T-cell (primary cell): ENCODE data around the gene APOBEC2. TPM values are rescaled to one million over a fixed set of nuclear protein-coding genes. Genes with fewer than 3 reads are reported as not detected.

Experiments
- ATAC-seq, 4 experiments: fragments of 200-7000 bp in 3 of 4; fragments of 150-1000 bp in 1 of 4; cut with Tn5 transposase; replicated peaks in 1 of 4; 1 replicate in 3 of 4; 2 replicates in 1 of 4; pipeline ENCODE4 v1.10.0; 2021; ENCODE audit warnings: moderate library complexity in 3 of 4, mild to moderate bottlenecking in 2 of 4, moderate number of reproducible peaks in 1 of 4
- CTCF ChIA-PET, 2 donors: fragments of 300-600 bp; sonication (Branson Sonifier 250); formaldehyde crosslinking; loops; one replicate each; lab custom pipeline; 2022; ENCODE audit warnings: antibody characterized with exemption in 2 of 2; lab: Charles Lee
- POLR2A ChIA-PET, 2 donors: fragments of 300-600 bp; sonication (Branson Sonifier 250); formaldehyde crosslinking; loops; one replicate each; lab custom pipeline; 2022; ENCODE audit warnings: antibody characterized with exemption in 2 of 2; lab: Charles Lee
- DNase-seq, 35 experiments: peaks; one replicate each; pipeline versions ENCODE4 v3.0.0 to v3.0.0-alpha.2; 2013 to 2023
- H3K27ac ChIP-seq: one replicate; pipeline ENCODE4 v1.5.1; 2013; ENCODE audit warnings: low read length
- H3K27me3 ChIP-seq, 2 experiments: replicated peaks in 1 of 2; 1 replicate in 1 of 2; 2 replicates in 1 of 2; pipeline versions ENCODE4 v1.6.1 to v1.7.0; 2013; ENCODE audit warnings: low read length in 1 of 2, mixed read lengths in 1 of 2; ENCODE audit not compliant: control insufficient read depth in 2 of 2, insufficient read depth in 2 of 2; ENCODE audit errors: extremely low read depth in 1 of 2
- H3K36me3 ChIP-seq, 2 donors: 1 replicate in 1 of 2; 2 replicates in 1 of 2; pipeline versions ENCODE4 v1.6.1 to v1.7.0; 2013; ENCODE audit warnings: low read length in 1 of 2; ENCODE audit not compliant: control insufficient read depth in 2 of 2, insufficient read depth in 1 of 2; ENCODE audit errors: extremely low read depth in 1 of 2
- H3K4me1 ChIP-seq, 2 experiments: 1 replicate in 1 of 2; 2 replicates in 1 of 2; pipeline versions ENCODE4 v1.6.1 to v1.7.0; 2013; ENCODE audit warnings: low read length in 2 of 2, mixed read lengths in 1 of 2; ENCODE audit not compliant: insufficient read depth in 2 of 2, control insufficient read depth in 1 of 2; ENCODE audit errors: extremely low read depth in 1 of 2
- H3K4me3 ChIP-seq, 2 donors: 1 replicate in 1 of 2; 2 replicates in 1 of 2; pipeline versions ENCODE4 v1.5.1 to v1.7.0; 2013; ENCODE audit warnings: mild to moderate bottlenecking in 2 of 2, low read length in 1 of 2, moderate library complexity in 1 of 2; ENCODE audit not compliant: control insufficient read depth in 1 of 2; ENCODE audit errors: extremely low read depth in 1 of 2
- H3K9me3 ChIP-seq: 2 replicates; pipeline ENCODE4 v1.7.0; 2013
- H3K27ac Mint-ChIP-seq, 2 donors: one replicate each; pipeline ENCODE4 v1.8.0; 2020 to 2021; ENCODE audit warnings: mild to moderate bottlenecking in 2 of 2, mixed read lengths in 2 of 2
- H3K27me3 Mint-ChIP-seq, 2 donors: one replicate each; pipeline ENCODE4 v1.8.0; 2021 to 2022; ENCODE audit warnings: mixed read lengths in 2 of 2
- H3K36me3 Mint-ChIP-seq: one replicate; pipeline ENCODE4 v1.8.0; 2021; ENCODE audit warnings: mixed read lengths
- H3K4me1 Mint-ChIP-seq, 3 donors: one replicate each; pipeline ENCODE4 v1.8.0; 2020 to 2022; ENCODE audit warnings: mixed read lengths in 3 of 3, mild to moderate bottlenecking in 1 of 3
- H3K4me3 Mint-ChIP-seq, 3 donors: one replicate each; pipeline ENCODE4 v1.8.0; 2020 to 2022; ENCODE audit warnings: mild to moderate bottlenecking in 3 of 3, mixed read lengths in 3 of 3, moderate library complexity in 3 of 3
- H3K9me3 Mint-ChIP-seq, 3 donors: one replicate each; pipeline ENCODE4 v1.8.0; 2020 to 2022; ENCODE audit warnings: mixed read lengths in 3 of 3
- WGBS: methylation state at CpG from one replicate; pipeline ENCODE4 v1.1.5; 2013; ENCODE audit warnings: missing lambda C conversion rate; ENCODE audit not compliant: insufficient coverage; 5-methylcytosine and 5-hydroxymethylcytosine counted together
- total RNA-seq, 35 experiments: library from RNA in 6 of 35; stranded (reverse) in 6 of 35; fragments of 120-200 nt in 1 of 35; gene quantifications; one replicate each; pipeline versions ENCODE4 v1.2.1 to v1.2.4 and lab custom pipeline; 2013 to 2026

Gene APOBEC2
- total RNA-seq, 5 donors from 2014 or later (not counting 1 experiment from before 2014, with no cell fraction given), result not detected

DNA sequence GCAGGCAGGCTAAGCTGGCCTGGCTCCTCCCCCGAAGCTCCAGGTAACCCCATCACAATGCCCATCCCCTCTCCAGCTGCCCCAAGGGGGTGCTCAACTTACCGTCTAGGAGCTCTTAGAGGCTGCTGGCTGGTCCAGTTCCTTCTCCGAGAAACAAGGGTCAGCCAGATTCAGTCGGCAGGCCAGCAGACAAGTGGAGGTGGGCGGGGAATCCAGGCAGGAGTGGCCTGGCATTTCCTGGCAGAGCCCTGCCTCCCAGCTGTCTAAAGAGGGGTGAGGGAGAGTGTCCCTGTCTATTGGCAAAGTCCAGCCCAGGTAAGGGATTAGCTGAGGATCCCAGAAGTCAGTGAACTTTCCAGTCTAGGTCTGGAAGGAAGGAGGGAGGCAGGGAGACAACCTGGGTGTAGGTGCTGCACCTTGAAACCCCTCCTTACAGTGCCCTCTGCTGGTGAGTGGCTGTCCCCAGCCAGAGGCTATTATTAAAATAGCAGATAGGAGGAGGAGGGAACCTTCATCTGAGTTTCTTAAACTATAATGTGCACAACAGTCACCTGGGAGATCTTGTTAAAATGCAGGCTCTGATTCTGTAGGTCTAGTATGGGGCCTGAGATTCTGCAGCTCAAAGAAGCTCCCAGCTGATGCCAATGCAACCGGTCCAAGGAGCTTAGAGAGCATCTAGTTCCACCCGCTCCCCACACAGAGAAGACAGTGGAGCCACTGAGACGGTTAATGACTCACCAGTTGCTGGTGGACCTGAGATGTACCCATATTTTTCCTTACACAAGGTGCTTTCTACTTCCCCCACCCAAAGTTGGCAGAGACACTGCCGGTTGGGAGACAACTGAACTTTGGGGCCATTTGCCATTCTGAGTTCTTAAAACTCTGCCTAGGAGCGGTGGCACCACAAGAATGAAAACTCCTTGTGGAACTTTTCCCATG lies 13.7 kb upstream of the APOBEC2 start, which contains the start of gene UNC5CL:
Gene UNC5CL (minus strand): TSS at position 162 of the 939 bp plus-strand sequence. CDS start 4,147 bp downstream, outside the sequence.
- CTCF ChIA-PET, result interaction anchor here (0.6 to 2.0 kb wide), 3 partner anchors 11 to 1174 kb away, joined by 3 to 7 read pairs (median 3); no protein-coding TSS in a partner anchor
- H3K4me1 ChIP-seq, result no peaks in the 10 kb centered on the region
- ATAC-seq, result peak; percentile 55 to 74 (median 65)
- 76% methylated on average over 9 of the region's 10 CpGs for WGBS
- peak in 30 of 35 experiments; percentile 12 to 68 (median 44) for DNase-seq
- no peak within 1 kb of the TSS for H3K27ac ChIP-seq
- Mint-ChIP-seq H3K9me3 (no peaks in the 10 kb centered on the region), H3K27me3 (no peaks in the 10 kb centered on the region), H3K4me3 (no peak within 1 kb of the TSS), H3K4me1 (no peaks in the 10 kb centered on the region), H3K27ac (no peak within 1 kb of the TSS), H3K36me3 (peaks cover 11% of the 10 kb centered on the region)
- H3K4me3 ChIP-seq, result no peak within 1 kb of the TSS
- H3K9me3 ChIP-seq, result no peaks in the 10 kb centered on the region
- POLR2A ChIA-PET, result no interaction called here
- H3K36me3 ChIP-seq, result peaks cover 0 to 3% of the 10 kb centered on the region in 2 donors
- no peaks in the 10 kb centered on the region for H3K27me3 ChIP-seq

DNA sequence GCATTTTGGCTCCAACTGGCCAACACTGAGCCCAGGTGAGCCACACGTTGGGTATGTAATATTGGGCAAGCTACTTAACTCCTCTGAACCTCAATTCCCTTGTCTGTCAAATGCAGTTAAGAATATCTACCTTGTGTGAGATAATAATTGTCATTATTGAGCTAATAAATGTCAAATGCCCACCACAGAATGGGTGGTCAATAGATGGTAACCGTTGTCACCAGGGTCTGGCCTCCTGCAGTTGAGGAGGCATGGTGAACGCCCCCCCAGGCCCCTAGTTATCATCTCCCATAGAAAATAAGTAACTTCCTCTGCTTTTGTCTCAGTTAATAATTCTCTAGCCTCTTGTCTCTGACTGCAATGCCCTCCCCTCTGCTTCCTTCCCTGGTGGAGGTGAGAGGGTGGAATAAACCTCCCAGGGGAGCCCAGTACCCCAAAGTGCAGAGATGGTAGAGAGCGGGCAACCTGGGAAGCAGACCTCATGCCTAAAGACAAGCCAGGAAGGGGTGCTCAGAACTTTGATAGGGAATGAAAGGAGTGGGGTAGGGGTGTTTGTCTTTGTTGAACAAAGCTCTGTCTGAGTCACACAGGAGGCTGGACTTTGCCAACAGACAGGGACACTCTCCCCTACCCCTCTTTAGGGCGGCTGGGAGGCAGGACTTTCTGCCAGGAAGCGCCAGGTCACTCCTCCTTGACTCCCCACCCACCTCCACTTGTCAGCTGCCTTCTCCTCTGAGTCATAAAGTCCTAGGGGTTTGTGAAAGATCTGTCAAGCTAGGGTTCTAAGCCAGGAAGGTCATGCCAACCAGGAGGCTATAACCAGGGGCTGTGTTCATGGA lies 12.7 kb upstream of the APOBEC2 start:
- no peaks in the 10 kb centered on the region for H3K9me3 Mint-ChIP-seq

GRCh38 chr6:41040940-41041536 lies 12.0 kb upstream of the APOBEC2 start:
- ATAC-seq (no peak), DNase-seq (no peak)
- H3K4me1 Mint-ChIP-seq, result no peaks in the 10 kb centered on the region
- Histone ChIP-seq H3K36me3 (peaks cover 0 to 3% of the 10 kb centered on the region in 2 donors), H3K27me3 (no peaks in the 10 kb centered on the region), H3K27ac (no peak overlapping the region), H3K9me3 (no peaks in the 10 kb centered on the region), H3K4me3 (no peak overlapping the region), H3K4me1 (no peaks in the 10 kb centered on the region)
- H3K27ac Mint-ChIP-seq, result no peak overlapping the region
- H3K9me3 Mint-ChIP-seq, result no peaks in the 10 kb centered on the region
- CTCF ChIA-PET, result interaction anchor here (0.6 to 2.0 kb wide), 5 partner anchors 13 to 163 kb away, joined by 3 to 7 read pairs (median 5); no protein-coding TSS in a partner anchor
- H3K36me3 Mint-ChIP-seq, result peaks cover 11% of the 10 kb centered on the region
- no peak overlapping the region for H3K4me3 Mint-ChIP-seq
- WGBS, result no CpG with 5 or more reads among the region's 1 CpG
- no peaks in the 10 kb centered on the region for H3K27me3 Mint-ChIP-seq
- POLR2A ChIA-PET, result no interaction called here

More for the DNA sequence above, 12.7 kb upstream of the APOBEC2 start:
- H3K36me3 Mint-ChIP-seq, result peaks cover 10% of the 10 kb centered on the region
- no peaks in the 10 kb centered on the region for H3K9me3 ChIP-seq
- WGBS, result no CpG with 5 or more reads among the region's 6 CpGs
- no peak for ATAC-seq
- H3K27me3 ChIP-seq, result no peaks in the 10 kb centered on the region
- H3K4me3 ChIP-seq, result no peak overlapping the region
- no peak overlapping the region for H3K4me3 Mint-ChIP-seq
- DNase-seq, result no peak
- H3K36me3 ChIP-seq, result peaks cover 0 to 3% of the 10 kb centered on the region in 2 donors
- H3K4me1 Mint-ChIP-seq, result no peaks in the 10 kb centered on the region
- H3K27me3 Mint-ChIP-seq, result no peaks in the 10 kb centered on the region
- no peaks in the 10 kb centered on the region for H3K4me1 ChIP-seq
- no peak overlapping the region for H3K27ac Mint-ChIP-seq
- ChIA-PET POLR2A (no interaction called here), CTCF (interaction anchor here (1.0 to 2.0 kb wide), 4 partner anchors 12 to 21 kb away, joined by 3 to 7 read pairs (median 4); no protein-coding TSS in a partner anchor)
- H3K27ac ChIP-seq, result no peak overlapping the region

DNA sequence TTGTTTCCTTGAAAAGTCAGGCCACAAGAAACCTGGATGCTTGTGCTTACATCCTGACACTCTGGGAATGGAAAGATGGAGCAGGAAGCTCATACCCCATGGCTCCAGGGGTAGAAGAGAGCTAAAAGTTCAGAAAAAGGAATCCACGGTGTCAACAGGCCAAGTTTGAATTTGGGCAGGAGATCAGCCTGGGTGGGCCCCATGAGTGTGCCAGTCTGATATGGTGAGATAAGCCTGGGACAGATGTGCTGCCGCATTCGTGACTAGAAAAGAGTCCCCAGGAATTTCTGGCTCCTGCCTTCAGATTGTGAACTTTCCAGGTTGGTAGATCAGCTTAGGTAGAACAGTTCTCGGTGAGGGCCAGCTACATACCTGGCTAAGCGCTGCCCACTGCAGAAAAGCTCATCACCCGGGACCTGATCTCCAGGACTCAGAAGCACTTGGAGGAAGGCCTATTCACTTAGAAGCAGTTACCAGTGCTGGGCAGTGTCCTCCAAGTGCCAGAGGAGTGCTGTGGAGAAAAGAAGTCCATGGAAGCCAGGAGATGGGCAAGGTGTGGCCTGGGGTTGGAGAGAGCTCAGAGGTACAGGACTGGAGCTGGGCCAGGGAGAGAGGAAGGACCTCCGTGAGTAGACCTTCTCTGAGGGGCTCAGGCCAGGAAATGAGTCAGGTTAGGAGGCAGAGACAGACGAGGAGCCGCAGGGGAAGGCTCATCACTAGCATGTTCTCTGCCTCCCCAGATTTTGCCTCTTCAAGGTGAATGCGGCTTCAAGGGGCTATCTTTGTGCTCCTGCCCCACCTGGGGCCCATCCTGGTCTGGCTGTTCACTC lies 10.6 kb upstream of the APOBEC2 start, which contains the start of gene TSPO2:
Gene TSPO2 (plus strand): TSS at position 242 of the 830 bp plus-strand sequence. CDS start 519 bp downstream, at position 761.
- DNase-seq (no peak), ATAC-seq (no peak)
- H3K36me3 Mint-ChIP-seq, result peaks cover 18% of the 10 kb centered on the region
- no peaks in the 10 kb centered on the region for H3K4me1 Mint-ChIP-seq
- CTCF ChIA-PET, result interaction anchor here in 1 of 2 donors (0.8 to 1.0 kb wide), 2 partner anchors 9 to 23 kb away, joined by 3 read pairs; no protein-coding TSS in a partner anchor
- no peaks in the 10 kb centered on the region for H3K9me3 Mint-ChIP-seq
- H3K27me3 ChIP-seq, result no peaks in the 10 kb centered on the region
- H3K27ac Mint-ChIP-seq, result no peak within 1 kb of the TSS
- WGBS, result 93% methylated on average over 8 of the region's 10 CpGs
- H3K4me1 ChIP-seq, result no peaks in the 10 kb centered on the region
- POLR2A ChIA-PET, result interaction anchor here in 1 of 2 donors (0.5 kb wide), 1 partner anchor 95 kb away, joined by 3 read pairs; no protein-coding TSS in a partner anchor
- H3K4me3 ChIP-seq, result no peak within 1 kb of the TSS
- peaks cover 0 to 3% of the 10 kb centered on the region in 2 donors for H3K36me3 ChIP-seq
- no peak within 1 kb of the TSS for H3K4me3 Mint-ChIP-seq
- no peaks in the 10 kb centered on the region for H3K27me3 Mint-ChIP-seq
- no peak within 1 kb of the TSS for H3K27ac ChIP-seq
- no peaks in the 10 kb centered on the region for H3K9me3 ChIP-seq

GRCh38 chr6:41043151-41043550 lies 9.9 kb upstream of the APOBEC2 start:
- Mint-ChIP-seq H3K9me3 (no peaks in the 10 kb centered on the region), H3K4me3 (no peak overlapping the region), H3K27me3 (no peaks in the 10 kb centered on the region), H3K36me3 (peaks cover 22% of the 10 kb centered on the region), H3K4me1 (no peaks in the 10 kb centered on the region), H3K27ac (no peak overlapping the region)
- ATAC-seq, result no peak
- Histone ChIP-seq H3K9me3 (no peaks in the 10 kb centered on the region), H3K27me3 (no peaks in the 10 kb centered on the region), H3K4me1 (no peaks in the 10 kb centered on the region), H3K36me3 (peaks cover 0 to 3% of the 10 kb centered on the region in 2 donors), H3K27ac (no peak overlapping the region), H3K4me3 (no peak overlapping the region)
- DNase-seq, result no peak
- POLR2A ChIA-PET, result no interaction called here
- 90% methylated on average over 1 of the region's 3 CpGs for WGBS
- CTCF ChIA-PET, result no interaction called here
